Mesodermal cell (in vitro differentiated cells): ENCODE data around the gene AACS.

ENCODE experiments used
- H3K27ac ChIP-seq: 2 replicates; pipeline ENCODE4 v1.7.0; 2013; ENCODE audit warnings: mild to moderate bottlenecking, low read depth, low read length, moderate library complexity; ENCODE audit not compliant: severe bottlenecking
- H3K36me3 ChIP-seq: 2 replicates; pipeline ENCODE4 v1.7.1; 2013; ENCODE audit warnings: mild to moderate bottlenecking, low read length, moderate library complexity; ENCODE audit not compliant: control insufficient read depth, insufficient read depth
- H3K4me1 ChIP-seq: one replicate; pipeline ENCODE4 v1.7.1; 2013; ENCODE audit warnings: mild to moderate bottlenecking, low read length; ENCODE audit not compliant: insufficient read depth, control insufficient read depth, poor library complexity, severe bottlenecking
- H3K4me3 ChIP-seq: 2 replicates; pipeline ENCODE4 v1.7.0; 2013; ENCODE audit warnings: low read length, control low read depth, mild to moderate bottlenecking; ENCODE audit not compliant: insufficient read depth, poor library complexity, severe bottlenecking; ENCODE audit errors: extremely low read depth
- H3K9me3 ChIP-seq: 2 replicates; pipeline ENCODE4 v1.7.1; 2013; ENCODE audit warnings: mild to moderate bottlenecking, low read length, moderate library complexity; ENCODE audit not compliant: control insufficient read depth
- WGBS, 2 experiments: methylation state at CpG; one replicate each; pipeline ENCODE4 v1.1.5; 2013; ENCODE audit warnings: missing lambda C conversion rate in 2 of 2; ENCODE audit not compliant: insufficient coverage in 2 of 2; 5-methylcytosine and 5-hydroxymethylcytosine counted together

AACS gene

GRCh38 chr12:125169451-125169850 lies 104.2 kb downstream of the AACS start:
- Histone ChIP-seq H3K36me3 (no peaks in the 10 kb centered on the region), H3K4me3 (no peak overlapping the region), H3K27ac (no peak overlapping the region), H3K4me1 (no peaks in the 10 kb centered on the region), H3K9me3 (peaks cover 4% of the 10 kb centered on the region)
- WGBS, 2 experiments: 87 to 94% methylated on average over 2 of the region's 2 CpGs

- H3K27ac ChIP-seq: no peak overlapping the region
- H3K9me3 ChIP-seq: peaks cover 4% of the 10 kb centered on the region
- no peaks in the 10 kb centered on the region for H3K4me1 ChIP-seq
- 91 to 97% methylated on average over 4 to 5 of the region's 8 CpGs for WGBS, 2 experiments
- H3K4me3 ChIP-seq: no peak overlapping the region
- no peaks in the 10 kb centered on the region for H3K36me3 ChIP-seq
Measured at GRCh38 chr12:125169870-125170269, 104.6 kb downstream of the AACS start.

- H3K4me1 ChIP-seq: no peaks in the 10 kb centered on the region
- H3K4me3 ChIP-seq: no peak overlapping the region
- H3K9me3 ChIP-seq: no peaks in the 10 kb centered on the region
- WGBS, 2 experiments: 80 to 83% methylated on average over 1 to 2 of the region's 3 CpGs
- no peak overlapping the region for H3K27ac ChIP-seq
- H3K36me3 ChIP-seq: no peaks in the 10 kb centered on the region
Measured at GRCh38 chr12:125171267-125171666, 106.0 kb downstream of the AACS start.

- H3K4me1 ChIP-seq: no peaks in the 10 kb centered on the region
- WGBS, 2 experiments: 90% methylated on average over 6 to 9 of the region's 9 CpGs
- no peak overlapping the region for H3K4me3 ChIP-seq
- no peaks in the 10 kb centered on the region for H3K36me3 ChIP-seq
- H3K9me3 ChIP-seq: no peaks in the 10 kb centered on the region
- H3K27ac ChIP-seq: no peak overlapping the region
Measured at GRCh38 chr12:125172231-125172850, 107.1 kb downstream of the AACS start.

- Histone ChIP-seq H3K36me3 (no peaks in the 10 kb centered on the region), H3K9me3 (no peaks in the 10 kb centered on the region), H3K4me1 (no peaks in the 10 kb centered on the region), H3K4me3 (no peak overlapping the region), H3K27ac (no peak overlapping the region)
Measured at GRCh38 chr12:125175576-125175975, 110.3 kb downstream of the AACS start.

- WGBS, 2 experiments: 94 to 100% methylated on average over 1 to 2 of the region's 2 CpGs
- Histone ChIP-seq H3K4me1 (no peaks in the 10 kb centered on the region), H3K27ac (no peak overlapping the region), H3K9me3 (no peaks in the 10 kb centered on the region), H3K36me3 (no peaks in the 10 kb centered on the region), H3K4me3 (no peak overlapping the region)
Measured at GRCh38 chr12:125178222-125178621, 113.0 kb downstream of the AACS start.

GRCh38 chr12:125180144-125180543 lies 114.9 kb downstream of the AACS start:
- Histone ChIP-seq H3K9me3 (no peaks in the 10 kb centered on the region), H3K4me3 (no peak overlapping the region), H3K4me1 (peaks cover 2% of the 10 kb centered on the region), H3K36me3 (no peaks in the 10 kb centered on the region), H3K27ac (no peak overlapping the region)
- 72 to 90% methylated on average over 2 to 3 of the region's 3 CpGs for WGBS, 2 experiments

GRCh38 chr12:125181107-125181506 lies 115.9 kb downstream of the AACS start:
- no peaks in the 10 kb centered on the region for H3K9me3 ChIP-seq
- WGBS, 2 experiments: no CpG with 5 or more reads among the region's 1 CpG
- H3K27ac ChIP-seq: no peak overlapping the region
- H3K4me3 ChIP-seq: no peak overlapping the region
- H3K36me3 ChIP-seq: no peaks in the 10 kb centered on the region
- peaks cover 2% of the 10 kb centered on the region for H3K4me1 ChIP-seq

- 1 to 2% methylated on average over 17 to 18 of the region's 27 CpGs for WGBS, 2 experiments
- no peak overlapping the region for H3K27ac ChIP-seq
- no peaks in the 10 kb centered on the region for H3K36me3 ChIP-seq
- H3K4me1 ChIP-seq: peaks cover 11% of the 10 kb centered on the region
- H3K9me3 ChIP-seq: no peaks in the 10 kb centered on the region
- H3K4me3 ChIP-seq: peak overlapping the region; percentile 14
Measured at GRCh38 chr12:125183187-125184067, 118.2 kb downstream of the AACS start.

- no peaks in the 10 kb centered on the region for H3K36me3 ChIP-seq
- peaks cover 15% of the 10 kb centered on the region for H3K4me1 ChIP-seq
- no peak overlapping the region for H3K27ac ChIP-seq
- no peaks in the 10 kb centered on the region for H3K9me3 ChIP-seq
- no peak overlapping the region for H3K4me3 ChIP-seq
- 55 to 71% methylated on average over 12 to 13 of the region's 16 CpGs for WGBS, 2 experiments
Measured at GRCh38 chr12:125184213-125184967, 119.2 kb downstream of the AACS start.
